Neural crest cell (in vitro differentiated cells): ENCODE data around the gene KCNT2. TPM values are rescaled to one million over a fixed set of nuclear protein-coding genes. Genes with fewer than 3 reads are reported as not detected.

ENCODE experiments used
- DNase-seq: peaks from one replicate; pipeline ENCODE4 v3.0.0; 2021; ENCODE audit warnings: low read depth, mixed read lengths, low spot score
- H3K27ac Mint-ChIP-seq: one replicate; pipeline ENCODE4 v1.8.0; 2021; ENCODE audit warnings: mild to moderate bottlenecking, mixed read lengths; ENCODE audit not compliant: unreplicated experiment
- H3K27me3 Mint-ChIP-seq: 2 replicates; pipeline ENCODE4 v1.8.0; 2021; ENCODE audit warnings: low read depth, mild to moderate bottlenecking, mixed read lengths
- H3K36me3 Mint-ChIP-seq: 2 replicates; pipeline ENCODE4 v1.8.0; 2021; ENCODE audit warnings: low read depth, mild to moderate bottlenecking, mixed read lengths
- H3K4me1 Mint-ChIP-seq: 2 replicates; pipeline ENCODE4 v1.8.0; 2021; ENCODE audit warnings: mixed read lengths
- H3K4me3 Mint-ChIP-seq: one replicate; pipeline ENCODE4 v1.8.0; 2021; ENCODE audit warnings: mild to moderate bottlenecking, mixed read lengths
- H3K9me3 Mint-ChIP-seq: 2 replicates; pipeline ENCODE4 v1.8.0; 2021; ENCODE audit warnings: mixed read lengths
- microRNA-seq: library from miRNA; unstranded; fragments of <30 nt; microRNA quantifications from one replicate; pipeline ENCODE4, GENCODE V29; 2020
- total RNA-seq: library from RNA; stranded (reverse); gene quantifications from 2 replicates; pipeline ENCODE4 v1.2.1, GENCODE V29; 2021
- TF ChIP-seq, protein P1 (sequence below): fragments of 200-600 bp; sonication (generic); conservative IDR thresholded peaks from 2 replicates; pipeline ENCODE4 v1.5.0; 2021; ENCODE audit warnings: antibody characterized with exemption, mild to moderate bottlenecking

Gene KCNT2
- total RNA-seq, 1 donor from 2014 or later: 12.6 TPM

- Mint-ChIP-seq H3K27ac (peak overlapping the region; percentile 0), H3K9me3 (no peaks in the 10 kb centered on the region), H3K27me3 (no peaks in the 10 kb centered on the region), H3K4me3 (no peak overlapping the region), H3K4me1 (peaks cover 18% of the 10 kb centered on the region), H3K36me3 (no peaks in the 10 kb centered on the region)
- DNase-seq: no peak
- TF ChIP-seq, protein P1, sequence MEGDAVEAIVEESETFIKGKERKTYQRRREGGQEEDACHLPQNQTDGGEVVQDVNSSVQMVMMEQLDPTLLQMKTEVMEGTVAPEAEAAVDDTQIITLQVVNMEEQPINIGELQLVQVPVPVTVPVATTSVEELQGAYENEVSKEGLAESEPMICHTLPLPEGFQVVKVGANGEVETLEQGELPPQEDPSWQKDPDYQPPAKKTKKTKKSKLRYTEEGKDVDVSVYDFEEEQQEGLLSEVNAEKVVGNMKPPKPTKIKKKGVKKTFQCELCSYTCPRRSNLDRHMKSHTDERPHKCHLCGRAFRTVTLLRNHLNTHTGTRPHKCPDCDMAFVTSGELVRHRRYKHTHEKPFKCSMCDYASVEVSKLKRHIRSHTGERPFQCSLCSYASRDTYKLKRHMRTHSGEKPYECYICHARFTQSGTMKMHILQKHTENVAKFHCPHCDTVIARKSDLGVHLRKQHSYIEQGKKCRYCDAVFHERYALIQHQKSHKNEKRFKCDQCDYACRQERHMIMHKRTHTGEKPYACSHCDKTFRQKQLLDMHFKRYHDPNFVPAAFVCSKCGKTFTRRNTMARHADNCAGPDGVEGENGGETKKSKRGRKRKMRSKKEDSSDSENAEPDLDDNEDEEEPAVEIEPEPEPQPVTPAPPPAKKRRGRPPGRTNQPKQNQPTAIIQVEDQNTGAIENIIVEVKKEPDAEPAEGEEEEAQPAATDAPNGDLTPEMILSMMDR: no peak
These were observed 426.7 kb downstream of the KCNT2 start for GRCh38 chr1:196181594-196181878.

GRCh38 chr1:196180847-196181593 is 427.2 kb downstream of the KCNT2 start:
- Mint-ChIP-seq H3K27me3 (no peaks in the 10 kb centered on the region), H3K4me3 (no peak overlapping the region), H3K27ac (peak overlapping the region; percentile 71), H3K4me1 (peaks cover 18% of the 10 kb centered on the region), H3K36me3 (no peaks in the 10 kb centered on the region), H3K9me3 (no peaks in the 10 kb centered on the region)
- TF ChIP-seq, protein P1: no peak
- no peak for DNase-seq

- no peak overlapping the region for H3K4me3 Mint-ChIP-seq
- TF ChIP-seq, protein P1: no peak
- no peaks in the 10 kb centered on the region for H3K27me3 Mint-ChIP-seq
- no peaks in the 10 kb centered on the region for H3K9me3 Mint-ChIP-seq
- DNase-seq: no peak
- no peak overlapping the region for H3K27ac Mint-ChIP-seq
- H3K36me3 Mint-ChIP-seq: no peaks in the 10 kb centered on the region
- H3K4me1 Mint-ChIP-seq: peaks cover 17% of the 10 kb centered on the region
These were observed 430.1 kb downstream of the KCNT2 start for GRCh38 chr1:196178083-196178635.

Small RNAs within 50 kb of the gene (microRNA-seq; reads per million reads assigned to microRNA genes)
- 1.8 reads per million for gene MIR4735

Other genes with a start within 250 kb of the KCNT2 start
- gene CFH, start 43.6 kb upstream of the KCNT2 start, total RNA-seq: not detected in 2 replicates
- 0.82 and 0.86 TPM in 2 replicates for gene CFHR3, start 166.4 kb upstream of the KCNT2 start, total RNA-seq
- gene CFHR1, start 211.3 kb upstream of the KCNT2 start, total RNA-seq: 0.56 TPM in 1 of 2 replicates, not detected in the other